WTC11 (cell line): ENCODE data around the gene KRTAP9-8. TPM values are rescaled to one million over a fixed set of nuclear protein-coding genes. Genes with fewer than 3 reads are reported as not detected.
"Not testable (repeated sequence)": the region's sequence is repeated elsewhere in the genome, so short reads cannot be mapped to it uniquely, and the experiment has no call there.

Experiments used
- ATAC-seq: fragments of 200-7000 bp; cut with Tn5 transposase; 2 replicates; pipeline ENCODE4 v1.10.0; 2021; ENCODE audit warnings: mild to moderate bottlenecking, moderate library complexity
- CTCF ChIA-PET: fragments of 300-600 bp; sonication (Branson Sonifier 250); formaldehyde crosslinking; loops from one replicate; lab custom pipeline; 2021; ENCODE audit warnings: antibody characterized with exemption; lab: Charles Lee
- POLR2A ChIA-PET: fragments of 350-600 bp; sonication (Branson Sonifier 250); formaldehyde crosslinking; loops from one replicate; lab custom pipeline; 2021; ENCODE audit warnings: antibody characterized with exemption; lab: Charles Lee
- DNase-seq: peaks from one replicate; pipeline ENCODE4 v3.0.0; 2021; ENCODE audit warnings: low spot score
- H3K27ac Mint-ChIP-seq: 2 replicates; pipeline ENCODE4 v1.8.0; 2021; ENCODE audit warnings: mixed read lengths
- H3K27me3 Mint-ChIP-seq: 2 replicates; pipeline ENCODE4 v1.8.0; 2021; ENCODE audit warnings: low read depth, mild to moderate bottlenecking, moderate library complexity, mixed read lengths
- H3K36me3 Mint-ChIP-seq: 2 replicates; pipeline ENCODE4 v1.8.0; 2021; ENCODE audit warnings: mixed read lengths
- H3K4me1 Mint-ChIP-seq: 2 replicates; pipeline ENCODE4 v1.8.0; 2022; ENCODE audit warnings: mixed read lengths
- H3K4me3 Mint-ChIP-seq: 2 replicates; pipeline ENCODE4 v1.8.0; 2021; ENCODE audit warnings: mild to moderate bottlenecking, moderate library complexity, mixed read lengths
- H3K9me3 Mint-ChIP-seq: 2 replicates; pipeline ENCODE4 v1.8.0; 2021; ENCODE audit warnings: mixed read lengths
- AR ChIP-seq: fragments of 250-450 bp; sonication (Bioruptor Pico); IDR thresholded peaks from 2 replicates; pipeline ENCODE4 v1.9.0; 2021; ENCODE audit warnings: mild to moderate bottlenecking
- ATF2 ChIP-seq: sonication (generic); formaldehyde crosslinking; IDR thresholded peaks from 2 replicates; pipeline ENCODE4 v1.8.1; 2022; ENCODE audit warnings: low read depth, missing genetic modification reagents, borderline replicate concordance
- CREM ChIP-seq: sonication (generic); formaldehyde crosslinking; IDR thresholded peaks from 2 replicates; pipeline ENCODE4 v1.8.1; 2022; ENCODE audit warnings: mild to moderate bottlenecking, missing genetic modification reagents, moderate library complexity
- NR1H2 ChIP-seq: sonication (generic); formaldehyde crosslinking; IDR thresholded peaks from 2 replicates; pipeline ENCODE4 v1.9.0; 2021; ENCODE audit warnings: mild to moderate bottlenecking, moderate library complexity, missing genetic modification reagents
- NR3C1 ChIP-seq: sonication (generic); formaldehyde crosslinking; conservative IDR thresholded peaks from 2 replicates; pipeline ENCODE4 v1.8.1; 2023; ENCODE audit warnings: low read depth, mild to moderate bottlenecking, missing genetic modification reagents
- ZNF138 ChIP-seq: sonication (generic); formaldehyde crosslinking; conservative IDR thresholded peaks from 2 replicates; pipeline ENCODE4 v1.8.1; 2022; ENCODE audit warnings: mild to moderate bottlenecking, moderate library complexity, missing genetic modification reagents
- ZNF423 ChIP-seq: fragments of 250-450 bp; sonication (Bioruptor Pico); IDR thresholded peaks from 2 replicates; pipeline ENCODE4 v2.1.2; 2022; ENCODE audit warnings: mild to moderate bottlenecking, moderate library complexity
- ZNF425 ChIP-seq: fragments of 250-450 bp; sonication (Bioruptor Pico); conservative IDR thresholded peaks from 2 replicates; pipeline ENCODE4 v1.9.0; 2021; ENCODE audit warnings: mild to moderate bottlenecking
- total RNA-seq: library from RNA; stranded (reverse); gene quantifications from 3 replicates; pipeline ENCODE4 v1.2.3, GENCODE V29; 2021

Gene KRTAP9-8
- total RNA-seq, 1 experiment from 2014 or later = not detected

- no peak for TF ChIP-seq ATF2
These were observed 25.2 kb upstream of the KRTAP9-8 start (continued) for GRCh38 chr17:41212524-41213169.

- Mint-ChIP-seq H3K4me1 (no peaks in the 10 kb centered on the region), H3K27ac (no peak overlapping the region), H3K27me3 (no peaks in the 10 kb centered on the region; the same call in 1 of the 2 replicates), H3K9me3 (peaks cover 13% of the 10 kb centered on the region), H3K36me3 (no peaks in the 10 kb centered on the region), H3K4me3 (no peak overlapping the region)
- DNase-seq (no peak), ATAC-seq (no peak)
- ChIA-PET CTCF (no interaction called here), POLR2A (no interaction called here)
- no peak for TF ChIP-seq AR (CRISPR knock-in tag)
These were observed 22.1 kb upstream of the KRTAP9-8 start for GRCh38 chr17:41215681-41216080.

- H3K4me1 Mint-ChIP-seq = peaks cover 8% of the 10 kb centered on the region
- H3K4me3 Mint-ChIP-seq = no peak overlapping the region
- H3K27me3 Mint-ChIP-seq = no peaks in the 10 kb centered on the region
- POLR2A ChIA-PET = no interaction called here
- no peak for DNase-seq
- no peaks in the 10 kb centered on the region for H3K36me3 Mint-ChIP-seq
- H3K27ac Mint-ChIP-seq = no peak overlapping the region
- TF ChIP-seq NR3C1 (CRISPR knock-in tag) = no peak
- TF ChIP-seq CREM (CRISPR knock-in tag) = no peak
- TF ChIP-seq ZNF138 (CRISPR knock-in tag) = no peak
- no peak for TF ChIP-seq ZNF425 (CRISPR knock-in tag)
- H3K9me3 Mint-ChIP-seq = peaks cover 17% of the 10 kb centered on the region
- ATAC-seq = no peak
- CTCF ChIA-PET = no interaction called here
These were observed 14.0 kb upstream of the KRTAP9-8 start for GRCh38 chr17:41223821-41224220.

GRCh38 chr17:41226051-41226450, 11.7 kb upstream of the KRTAP9-8 start:
- no peaks in the 10 kb centered on the region for H3K27me3 Mint-ChIP-seq
- H3K27ac Mint-ChIP-seq = no peak overlapping the region
- no peak for TF ChIP-seq NR1H2 (CRISPR knock-in tag)
- POLR2A ChIA-PET = no interaction called here
- no peak overlapping the region for H3K4me3 Mint-ChIP-seq
- no peak for DNase-seq
- no peak for ATAC-seq
- H3K9me3 Mint-ChIP-seq = 0 out of 2 replicates have a peak, but pooled peaks cover under 1% of the 10 kb centered on the region
- CTCF ChIA-PET = no interaction called here
- H3K36me3 Mint-ChIP-seq = no peaks in the 10 kb centered on the region
- peaks cover 8% of the 10 kb centered on the region for H3K4me1 Mint-ChIP-seq

GRCh38 chr17:41226598-41227095, 11.2 kb upstream of the KRTAP9-8 start, which contains the start of gene KRTAP9-2:
Gene KRTAP9-2, plus strand, starts transcription at chr17:41226648. Its CDS starts 7 bp downstream, at chr17:41226655.
- H3K27me3 Mint-ChIP-seq, H3K4me3 Mint-ChIP-seq, H3K9me3 Mint-ChIP-seq, H3K36me3 Mint-ChIP-seq, POLR2A ChIA-PET: not testable (repeated sequence)
- TF ChIP-seq ZNF423 (CRISPR knock-in tag) = peak; percentile 57; the same call in 1 of the 2 replicates
- TF ChIP-seq, all 79 proteins: peak for 1; not testable (repeated sequence) for 78
- DNase-seq, ATAC-seq, H3K27ac Mint-ChIP-seq, CTCF ChIA-PET, H3K4me1 Mint-ChIP-seq: not testable (repeated sequence)
